ENCODE measurements around the gene TECTA.
A peak's percentile ranks its signal among the peaks of the same experiment; 100 is the strongest.

DNA sequence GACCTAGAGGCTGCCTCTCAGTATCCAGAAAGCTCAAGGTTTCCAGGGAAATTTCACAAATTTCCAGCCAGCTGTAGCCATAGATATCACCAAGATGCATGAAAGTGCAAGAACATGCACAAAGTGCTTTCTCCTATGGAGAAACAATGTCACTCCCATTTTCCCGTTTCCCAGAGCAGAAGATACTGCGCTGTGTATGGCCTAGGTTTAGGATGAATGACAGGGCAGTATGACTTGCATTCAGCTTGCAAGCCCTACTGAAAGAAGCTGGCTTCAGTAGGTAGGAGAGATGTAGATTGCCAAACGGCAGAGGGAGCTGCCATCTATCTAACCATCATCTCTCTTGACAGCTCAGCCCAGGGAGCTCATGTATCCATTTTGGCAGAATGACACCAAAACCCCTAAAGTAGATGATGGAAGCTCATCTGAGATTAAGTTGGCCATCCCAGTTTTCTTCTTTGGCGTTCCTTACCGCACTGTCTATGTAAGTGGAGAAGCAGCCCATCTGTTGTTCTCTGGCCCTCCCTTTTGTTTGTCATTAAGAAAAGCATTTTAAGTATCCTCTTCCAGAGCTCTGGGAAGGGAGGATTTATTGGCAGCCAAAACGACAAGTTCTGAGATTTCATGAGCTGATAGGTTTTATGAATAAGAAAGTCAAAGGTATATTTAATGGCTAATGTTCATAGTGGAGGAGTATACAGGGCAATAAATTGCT is 4.6 kb downstream of the TECTA start:
- TF ChIP-seq, protein P1, sequence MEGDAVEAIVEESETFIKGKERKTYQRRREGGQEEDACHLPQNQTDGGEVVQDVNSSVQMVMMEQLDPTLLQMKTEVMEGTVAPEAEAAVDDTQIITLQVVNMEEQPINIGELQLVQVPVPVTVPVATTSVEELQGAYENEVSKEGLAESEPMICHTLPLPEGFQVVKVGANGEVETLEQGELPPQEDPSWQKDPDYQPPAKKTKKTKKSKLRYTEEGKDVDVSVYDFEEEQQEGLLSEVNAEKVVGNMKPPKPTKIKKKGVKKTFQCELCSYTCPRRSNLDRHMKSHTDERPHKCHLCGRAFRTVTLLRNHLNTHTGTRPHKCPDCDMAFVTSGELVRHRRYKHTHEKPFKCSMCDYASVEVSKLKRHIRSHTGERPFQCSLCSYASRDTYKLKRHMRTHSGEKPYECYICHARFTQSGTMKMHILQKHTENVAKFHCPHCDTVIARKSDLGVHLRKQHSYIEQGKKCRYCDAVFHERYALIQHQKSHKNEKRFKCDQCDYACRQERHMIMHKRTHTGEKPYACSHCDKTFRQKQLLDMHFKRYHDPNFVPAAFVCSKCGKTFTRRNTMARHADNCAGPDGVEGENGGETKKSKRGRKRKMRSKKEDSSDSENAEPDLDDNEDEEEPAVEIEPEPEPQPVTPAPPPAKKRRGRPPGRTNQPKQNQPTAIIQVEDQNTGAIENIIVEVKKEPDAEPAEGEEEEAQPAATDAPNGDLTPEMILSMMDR (IDR thresholded peaks at IDR 0.05): peak; percentile 17; the same call in 1 of the 2 replicates
- TF ChIP-seq POLR2AphosphoS5 (IDR thresholded peaks at IDR 0.05; ENCODE audit: low read depth, low read length): no peak
